SHP77 (cell line): ENCODE results near the gene KIAA1614.

Experiments
- DNase-seq, 2 experiments: peaks; one replicate each; lab custom pipeline; 2025; lab: John Stamatoyannopoulos, UW

The KIAA1614 gene

GRCh38 chr1:180907313-180908055 lies 5.2 kb upstream of the KIAA1614 start:
- no peak for DNase-seq

GRCh38 chr1:180908074-180908765 lies 4.5 kb upstream of the KIAA1614 start:
- DNase-seq, result no peak

GRCh38 chr1:180909005-180909414 lies 3.7 kb upstream of the KIAA1614 start:
- DNase-seq, result no peak

GRCh38 chr1:180909462-180909976 lies 3.2 kb upstream of the KIAA1614 start:
- no peak for DNase-seq

- no peak for DNase-seq
These were observed 981 bp upstream of the KIAA1614 start for GRCh38 chr1:180911640-180912191.

- DNase-seq, result no peak
These were observed 391 bp upstream of the KIAA1614 start for GRCh38 chr1:180912211-180912800.

GRCh38 chr1:180915426-180915965 lies 2.8 kb downstream of the KIAA1614 start:
- no peak for DNase-seq

GRCh38 chr1:180916012-180916770 lies 3.5 kb downstream of the KIAA1614 start:
- DNase-seq, result no peak

GRCh38 chr1:180916771-180917170 lies 4.1 kb downstream of the KIAA1614 start:
- DNase-seq, result no peak

- DNase-seq, result no peak
These were observed 4.8 kb downstream of the KIAA1614 start for GRCh38 chr1:180917306-180918065.

GRCh38 chr1:180918519-180918918 lies 5.8 kb downstream of the KIAA1614 start:
- no peak for DNase-seq

GRCh38 chr1:180919183-180919700 lies 6.5 kb downstream of the KIAA1614 start:
- no peak for DNase-seq

GRCh38 chr1:180920193-180920592 lies 7.5 kb downstream of the KIAA1614 start:
- no peak for DNase-seq

GRCh38 chr1:180920702-180921101 lies 8.0 kb downstream of the KIAA1614 start:
- DNase-seq, result no peak

- DNase-seq, result no peak
These were observed 8.7 kb downstream of the KIAA1614 start for GRCh38 chr1:180921386-180921785.

- no peak for DNase-seq
These were observed 9.4 kb downstream of the KIAA1614 start for GRCh38 chr1:180921891-180922630.

GRCh38 chr1:180922631-180923015 lies 9.9 kb downstream of the KIAA1614 start:
- DNase-seq, result no peak

- no peak for DNase-seq
These were observed 10.5 kb downstream of the KIAA1614 start for GRCh38 chr1:180923021-180923841.

GRCh38 chr1:180923887-180924286 lies 11.2 kb downstream of the KIAA1614 start:
- DNase-seq, result no peak
